ENCODE measurements around the gene ACOT12. TPM values are rescaled to one million over a fixed set of nuclear protein-coding genes. Genes with fewer than 3 reads are reported as not detected.

ACOT12 gene
- polyA plus RNA-seq, 1 donor (not counting 4 experiments of a cell fraction or from before 2014, with no cell fraction given): not detected

DNA sequence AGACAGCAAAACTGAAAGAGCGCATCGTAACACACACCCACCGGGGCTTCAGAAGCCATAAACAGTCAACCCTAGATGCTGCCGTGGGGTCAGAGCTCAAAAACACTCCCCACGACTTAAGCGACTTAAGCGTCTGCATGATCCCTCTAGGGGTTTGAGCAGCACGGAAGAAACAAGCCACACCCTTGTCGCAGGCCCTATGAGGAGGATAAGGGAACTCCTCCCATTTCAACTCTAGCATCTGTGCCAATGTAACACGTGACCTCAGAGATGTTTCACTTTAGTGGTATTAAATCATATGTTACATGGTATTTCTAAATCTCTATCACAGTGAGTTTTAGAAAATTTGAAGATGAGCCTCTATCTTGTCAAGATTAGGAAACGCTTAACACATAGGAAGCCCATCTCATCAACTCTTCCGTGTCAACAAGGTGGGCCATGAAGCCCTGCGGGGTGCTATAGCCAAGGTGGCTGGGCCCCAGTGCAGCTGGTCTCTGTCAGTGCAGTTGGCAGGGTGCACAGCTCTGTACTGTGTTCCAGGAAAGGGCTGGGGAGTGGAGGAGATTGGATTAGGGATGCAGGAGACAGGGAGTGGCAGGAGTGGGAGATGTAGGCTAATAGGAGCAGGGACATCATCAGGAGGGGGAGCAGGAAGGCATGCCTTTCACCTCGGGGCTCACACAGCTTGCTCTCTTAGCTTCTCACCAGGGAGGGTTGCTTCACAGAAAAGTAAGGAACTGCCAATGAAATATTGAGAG lies 59.5 kb downstream of the ACOT12 start:
- DNase-seq (ENCODE audit: low read depth, low spot score) (no peak), FAIRE-seq (no peak)
- no peaks in the 10 kb centered on the region for H3K9me3 ChIP-seq (ENCODE audit: control insufficient read depth, low read depth, low read length)
- no peaks in the 10 kb centered on the region for H4K20me1 ChIP-seq (ENCODE audit: control insufficient read depth, extremely low read depth, insufficient read depth, low read length)
- H3K27me3 ChIP-seq (ENCODE audit: control insufficient read depth, extremely low read depth, insufficient read depth, low read length): no peaks in the 10 kb centered on the region
- H3K79me2 ChIP-seq (ENCODE audit: control insufficient read depth, insufficient read depth, low read length): no peaks in the 10 kb centered on the region
- no peak overlapping the region for H3K4me3 ChIP-seq (ENCODE audit: control insufficient read depth in 2 of 3, extremely low read depth in 1 of 3, insufficient read depth in 2 of 3, low read depth in 1 of 3, low read length in 3 of 3)
- no peak overlapping the region for H3K27ac ChIP-seq (ENCODE audit: control insufficient read depth, insufficient read depth, low read length)
- H3K9ac ChIP-seq (ENCODE audit: control insufficient read depth, extremely low read depth, insufficient read depth, low read length): no peak overlapping the region
- H3K36me3 ChIP-seq (ENCODE audit: control insufficient read depth in 2 of 2, extremely low read depth in 1 of 2, insufficient read depth in 2 of 2, low read length in 2 of 2): no peaks in the 10 kb centered on the region
- no peak for TF ChIP-seq EZH2 (IDR thresholded peaks at IDR 0.05; ENCODE audit: low read length)
- TF ChIP-seq, protein P1, sequence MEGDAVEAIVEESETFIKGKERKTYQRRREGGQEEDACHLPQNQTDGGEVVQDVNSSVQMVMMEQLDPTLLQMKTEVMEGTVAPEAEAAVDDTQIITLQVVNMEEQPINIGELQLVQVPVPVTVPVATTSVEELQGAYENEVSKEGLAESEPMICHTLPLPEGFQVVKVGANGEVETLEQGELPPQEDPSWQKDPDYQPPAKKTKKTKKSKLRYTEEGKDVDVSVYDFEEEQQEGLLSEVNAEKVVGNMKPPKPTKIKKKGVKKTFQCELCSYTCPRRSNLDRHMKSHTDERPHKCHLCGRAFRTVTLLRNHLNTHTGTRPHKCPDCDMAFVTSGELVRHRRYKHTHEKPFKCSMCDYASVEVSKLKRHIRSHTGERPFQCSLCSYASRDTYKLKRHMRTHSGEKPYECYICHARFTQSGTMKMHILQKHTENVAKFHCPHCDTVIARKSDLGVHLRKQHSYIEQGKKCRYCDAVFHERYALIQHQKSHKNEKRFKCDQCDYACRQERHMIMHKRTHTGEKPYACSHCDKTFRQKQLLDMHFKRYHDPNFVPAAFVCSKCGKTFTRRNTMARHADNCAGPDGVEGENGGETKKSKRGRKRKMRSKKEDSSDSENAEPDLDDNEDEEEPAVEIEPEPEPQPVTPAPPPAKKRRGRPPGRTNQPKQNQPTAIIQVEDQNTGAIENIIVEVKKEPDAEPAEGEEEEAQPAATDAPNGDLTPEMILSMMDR (optimal IDR thresholded peaks at IDR 0.05 in 1 of 3, IDR thresholded peaks at IDR 0.05 in 1 of 3, conservative IDR thresholded peaks at IDR 0.05 in 1 of 3; ENCODE audit: extremely low read depth in 1 of 3, insufficient read depth in 2 of 3, low read length in 3 of 3): no peak
- dilution Hi-C loops (cut with MboI; ENCODE audit: extremely low pct_ligation_motif_present, low sequenced_read_pairs): no loop called here
- no peaks in the 10 kb centered on the region for H3K9me1 ChIP-seq (ENCODE audit: control insufficient read depth, extremely low read depth, insufficient read depth, low read length)
- H3K4me1 ChIP-seq (ENCODE audit: control insufficient read depth, extremely low read depth, insufficient read depth, low read length): no peaks in the 10 kb centered on the region
- peak overlapping the region; percentile 34 for H3K4me2 ChIP-seq (ENCODE audit: control insufficient read depth, extremely low read depth, insufficient read depth, low read depth, low read length)
- H2AFZ ChIP-seq (ENCODE audit: control insufficient read depth, low read length): peak overlapping the region; percentile 32

DNA sequence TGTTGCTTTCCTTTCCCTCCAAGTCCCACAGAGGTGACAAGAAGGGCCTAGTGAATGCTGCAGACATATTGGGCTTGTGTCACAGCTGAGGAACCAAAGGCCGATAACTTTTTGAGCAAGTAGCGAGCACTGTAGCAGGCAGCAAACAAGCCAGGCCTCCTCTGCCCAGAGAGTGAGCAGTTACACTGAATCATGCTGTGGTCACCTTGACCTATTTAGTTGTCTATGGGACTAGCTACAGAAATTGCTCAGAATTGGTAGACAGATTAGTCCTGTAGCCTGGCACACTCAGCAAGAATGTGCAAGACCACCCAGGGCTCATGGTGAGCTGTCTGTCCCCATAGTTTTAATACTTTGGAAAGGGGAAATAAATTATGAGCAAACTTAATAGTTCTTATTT lies 67.4 kb downstream of the ACOT12 start:
- Histone ChIP-seq H3K79me2 (ENCODE audit: control insufficient read depth, insufficient read depth, low read length) (no peaks in the 10 kb centered on the region), H4K20me1 (ENCODE audit: control insufficient read depth, extremely low read depth, insufficient read depth, low read length) (no peaks in the 10 kb centered on the region), H3K9me3 (ENCODE audit: control insufficient read depth, low read depth, low read length) (no peaks in the 10 kb centered on the region), H2AFZ (ENCODE audit: control insufficient read depth, low read length) (no peak overlapping the region), H3K4me2 (ENCODE audit: control insufficient read depth, extremely low read depth, insufficient read depth, low read depth, low read length) (no peak overlapping the region), H3K4me3 (ENCODE audit: control insufficient read depth in 2 of 3, extremely low read depth in 1 of 3, insufficient read depth in 2 of 3, low read depth in 1 of 3, low read length in 3 of 3) (no peak overlapping the region), H3K27me3 (ENCODE audit: control insufficient read depth, extremely low read depth, insufficient read depth, low read length) (no peaks in the 10 kb centered on the region), H3K27ac (ENCODE audit: control insufficient read depth, insufficient read depth, low read length) (no peak overlapping the region), H3K4me1 (ENCODE audit: control insufficient read depth, extremely low read depth, insufficient read depth, low read length) (no peaks in the 10 kb centered on the region), H3K9ac (ENCODE audit: control insufficient read depth, extremely low read depth, insufficient read depth, low read length) (no peak overlapping the region), H3K9me1 (ENCODE audit: control insufficient read depth, extremely low read depth, insufficient read depth, low read length) (no peaks in the 10 kb centered on the region), H3K36me3 (ENCODE audit: control insufficient read depth in 2 of 2, extremely low read depth in 1 of 2, insufficient read depth in 2 of 2, low read length in 2 of 2) (no peaks in the 10 kb centered on the region)
- DNase-seq (ENCODE audit: low read depth, low spot score) (no peak), FAIRE-seq (no peak)
- dilution Hi-C loops (cut with MboI; ENCODE audit: extremely low pct_ligation_motif_present, low sequenced_read_pairs): no loop called here
- TF ChIP-seq EZH2 (IDR thresholded peaks at IDR 0.05; ENCODE audit: low read length): no peak
- TF ChIP-seq, protein P1 (optimal IDR thresholded peaks at IDR 0.05 in 1 of 3, IDR thresholded peaks at IDR 0.05 in 1 of 3, conservative IDR thresholded peaks at IDR 0.05 in 1 of 3; ENCODE audit: extremely low read depth in 1 of 3, insufficient read depth in 2 of 3, low read length in 3 of 3): no peak

Data from keratinocyte (primary cell).